PFSK-1 (cell line): ENCODE data around the gene GLRX5.

Experiments used
- FOXP2 ChIP-seq: optimal IDR thresholded peaks from 2 replicates; pipeline ENCODE3; 2011; ENCODE audit warnings: borderline replicate concordance, control low read depth, inconsistent platforms; ENCODE audit not compliant: insufficient read depth; ENCODE audit errors: extremely low read length, extremely low read depth
- POLR2AphosphoS5 ChIP-seq: IDR thresholded peaks from 2 replicates; pipeline ENCODE4 v1.6.1; 2012; ENCODE audit warnings: low read depth, mild to moderate bottlenecking, control low read depth, low read length, moderate library complexity
- REST ChIP-seq, 2 experiments: IDR thresholded peaks; 2 replicates each; pipeline versions ENCODE4 v1.6.1 to v1.8.0; 2011 to 2012; ENCODE audit warnings: low read depth in 2 of 2, low read length in 2 of 2, control low read depth in 1 of 2, inconsistent platforms in 1 of 2, mild to moderate bottlenecking in 1 of 2, moderate library complexity in 1 of 2; ENCODE audit not compliant: insufficient read depth in 1 of 2
- SIN3A ChIP-seq: IDR thresholded peaks from 2 replicates; pipeline ENCODE4 v1.6.1; 2012; ENCODE audit warnings: mild to moderate bottlenecking, low read length, moderate library complexity, borderline replicate concordance; ENCODE audit not compliant: insufficient read depth
- TAF1 ChIP-seq: IDR thresholded peaks from 2 replicates; pipeline ENCODE4 v1.6.1; 2012; ENCODE audit warnings: low read length, control low read depth, borderline replicate concordance; ENCODE audit not compliant: insufficient read depth

GRCh38 chr14:95536671-95537070 lies 1.8 kb downstream of the GLRX5 start:
- TF ChIP-seq TAF1 = no peak
- no peak for TF ChIP-seq REST (IDR thresholded peaks at IDR 0.05; ENCODE audit: insufficient read depth in 1 of 2, low read depth in 2 of 2, low read length in 2 of 2)
- no peak for TF ChIP-seq SIN3A
- TF ChIP-seq POLR2AphosphoS5 = no peak
- no peak for TF ChIP-seq FOXP2
